Measurements from ENCODE around the gene CABP7. TPM values are rescaled to one million over a fixed set of nuclear protein-coding genes. Genes with fewer than 3 reads are reported as not detected.

Gene CABP7
- polyA plus RNA-seq, 1 donor (not counting 4 experiments of a cell fraction or from before 2014, with no cell fraction given), result not detected

GRCh38 chr22:29755889-29756288 lies 36.1 kb downstream of the CABP7 start:
- Histone ChIP-seq H2AFZ (ENCODE audit: control insufficient read depth, low read length) (no peak overlapping the region), H3K9me1 (ENCODE audit: control insufficient read depth, extremely low read depth, insufficient read depth, low read length) (no peaks in the 10 kb centered on the region), H3K9ac (ENCODE audit: control insufficient read depth, extremely low read depth, insufficient read depth, low read length) (no peak overlapping the region), H3K4me1 (ENCODE audit: control insufficient read depth, extremely low read depth, insufficient read depth, low read length) (peaks cover 5% of the 10 kb centered on the region), H3K4me3 (ENCODE audit: control insufficient read depth in 2 of 3, extremely low read depth in 1 of 3, insufficient read depth in 2 of 3, low read depth in 1 of 3, low read length in 3 of 3) (no peak overlapping the region), H3K36me3 (ENCODE audit: control insufficient read depth in 2 of 2, extremely low read depth in 1 of 2, insufficient read depth in 2 of 2, low read length in 2 of 2) (no peaks in the 10 kb centered on the region), H4K20me1 (ENCODE audit: control insufficient read depth, extremely low read depth, insufficient read depth, low read length) (no peaks in the 10 kb centered on the region), H3K27me3 (ENCODE audit: control insufficient read depth, extremely low read depth, insufficient read depth, low read length) (no peaks in the 10 kb centered on the region), H3K27ac (ENCODE audit: control insufficient read depth, insufficient read depth, low read length) (no peak overlapping the region), H3K79me2 (ENCODE audit: control insufficient read depth, insufficient read depth, low read length) (no peaks in the 10 kb centered on the region), H3K9me3 (ENCODE audit: control insufficient read depth, low read depth, low read length) (no peaks in the 10 kb centered on the region), H3K4me2 (ENCODE audit: control insufficient read depth, extremely low read depth, insufficient read depth, low read depth, low read length) (no peak overlapping the region)
- FAIRE-seq (no peak), DNase-seq (ENCODE audit: low read depth, low spot score) (no peak)
- dilution Hi-C loops (cut with MboI; ENCODE audit: extremely low pct_ligation_motif_present, low sequenced_read_pairs), result no loop called here
- TF ChIP-seq EZH2 (IDR thresholded peaks at IDR 0.05; ENCODE audit: low read length) (no peak), CTCF (optimal IDR thresholded peaks at IDR 0.05 in 1 of 3, IDR thresholded peaks at IDR 0.05 in 1 of 3, conservative IDR thresholded peaks at IDR 0.05 in 1 of 3; ENCODE audit: extremely low read depth in 1 of 3, insufficient read depth in 2 of 3, low read length in 3 of 3) (no peak)

GRCh38 chr22:29756341-29756740 lies 36.5 kb downstream of the CABP7 start:
- no peak for FAIRE-seq

More at GRCh38 chr22:29756341-29756740, 36.5 kb downstream of the CABP7 start:
- Histone ChIP-seq H3K4me3 (ENCODE audit: control insufficient read depth in 2 of 3, extremely low read depth in 1 of 3, insufficient read depth in 2 of 3, low read depth in 1 of 3, low read length in 3 of 3) (no peak overlapping the region), H3K9me3 (ENCODE audit: control insufficient read depth, low read depth, low read length) (no peaks in the 10 kb centered on the region), H3K4me1 (ENCODE audit: control insufficient read depth, extremely low read depth, insufficient read depth, low read length) (peaks cover under 1% of the 10 kb centered on the region), H2AFZ (ENCODE audit: control insufficient read depth, low read length) (no peak overlapping the region), H3K27ac (ENCODE audit: control insufficient read depth, insufficient read depth, low read length) (no peak overlapping the region), H3K79me2 (ENCODE audit: control insufficient read depth, insufficient read depth, low read length) (no peaks in the 10 kb centered on the region), H3K9ac (ENCODE audit: control insufficient read depth, extremely low read depth, insufficient read depth, low read length) (no peak overlapping the region), H4K20me1 (ENCODE audit: control insufficient read depth, extremely low read depth, insufficient read depth, low read length) (no peaks in the 10 kb centered on the region), H3K27me3 (ENCODE audit: control insufficient read depth, extremely low read depth, insufficient read depth, low read length) (no peaks in the 10 kb centered on the region), H3K4me2 (ENCODE audit: control insufficient read depth, extremely low read depth, insufficient read depth, low read depth, low read length) (no peak overlapping the region), H3K36me3 (ENCODE audit: control insufficient read depth in 2 of 2, extremely low read depth in 1 of 2, insufficient read depth in 2 of 2, low read length in 2 of 2) (no peaks in the 10 kb centered on the region), H3K9me1 (ENCODE audit: control insufficient read depth, extremely low read depth, insufficient read depth, low read length) (no peaks in the 10 kb centered on the region)
- TF ChIP-seq CTCF (optimal IDR thresholded peaks at IDR 0.05 in 1 of 3, IDR thresholded peaks at IDR 0.05 in 1 of 3, conservative IDR thresholded peaks at IDR 0.05 in 1 of 3; ENCODE audit: extremely low read depth in 1 of 3, insufficient read depth in 2 of 3, low read length in 3 of 3), result no peak
- no peak for TF ChIP-seq EZH2 (IDR thresholded peaks at IDR 0.05; ENCODE audit: low read length)
- DNase-seq (ENCODE audit: low read depth, low spot score), result no peak
- dilution Hi-C loops (cut with MboI; ENCODE audit: extremely low pct_ligation_motif_present, low sequenced_read_pairs), result no loop called here
